Mesodermal cell (in vitro differentiated cells): ENCODE measurements around the gene PHOX2B.

Source experiments
- H3K27ac ChIP-seq: 2 replicates; pipeline ENCODE4 v1.7.0; 2013; ENCODE audit warnings: mild to moderate bottlenecking, low read depth, low read length, moderate library complexity; ENCODE audit not compliant: severe bottlenecking
- H3K36me3 ChIP-seq: 2 replicates; pipeline ENCODE4 v1.7.1; 2013; ENCODE audit warnings: mild to moderate bottlenecking, low read length, moderate library complexity; ENCODE audit not compliant: control insufficient read depth, insufficient read depth
- H3K4me1 ChIP-seq: one replicate; pipeline ENCODE4 v1.7.1; 2013; ENCODE audit warnings: mild to moderate bottlenecking, low read length; ENCODE audit not compliant: insufficient read depth, control insufficient read depth, poor library complexity, severe bottlenecking
- H3K4me3 ChIP-seq: 2 replicates; pipeline ENCODE4 v1.7.0; 2013; ENCODE audit warnings: low read length, control low read depth, mild to moderate bottlenecking; ENCODE audit not compliant: insufficient read depth, poor library complexity, severe bottlenecking; ENCODE audit errors: extremely low read depth
- H3K9me3 ChIP-seq: 2 replicates; pipeline ENCODE4 v1.7.1; 2013; ENCODE audit warnings: mild to moderate bottlenecking, low read length, moderate library complexity; ENCODE audit not compliant: control insufficient read depth
- WGBS, 2 experiments: methylation state at CpG; one replicate each; pipeline ENCODE4 v1.1.5; 2013; ENCODE audit warnings: missing lambda C conversion rate in 2 of 2; ENCODE audit not compliant: insufficient coverage in 2 of 2; 5-methylcytosine and 5-hydroxymethylcytosine counted together

PHOX2B gene

GRCh38 chr4:41709844-41710481 is 38.6 kb downstream of the PHOX2B start:
- 84 to 100% methylated on average over 2 to 5 of the region's 5 CpGs for WGBS, 2 experiments
- H3K27ac ChIP-seq: no peak overlapping the region
- H3K36me3 ChIP-seq: no peaks in the 10 kb centered on the region
- H3K4me3 ChIP-seq: no peak overlapping the region
- no peaks in the 10 kb centered on the region for H3K4me1 ChIP-seq
- H3K9me3 ChIP-seq: no peaks in the 10 kb centered on the region

DNA sequence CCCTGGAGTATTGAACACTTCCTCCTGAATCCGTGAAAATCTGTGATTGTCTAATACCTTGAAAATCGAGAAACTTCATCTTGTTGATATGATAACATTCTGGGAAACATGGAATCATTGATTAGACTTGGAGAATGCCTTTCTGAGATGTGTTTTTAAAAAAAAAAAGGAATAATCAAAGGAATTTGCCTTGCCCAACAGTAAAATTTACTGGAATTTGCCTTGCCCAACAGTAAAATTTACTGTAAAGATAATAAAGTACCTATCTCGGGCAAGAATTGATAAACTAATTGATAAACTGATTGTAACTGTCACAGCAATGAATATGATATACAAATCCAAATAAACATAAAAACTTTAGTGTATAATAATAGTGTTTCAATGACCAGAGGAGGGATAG is 44.7 kb downstream of the PHOX2B start:
- Histone ChIP-seq H3K36me3 (no peaks in the 10 kb centered on the region), H3K4me3 (no peak overlapping the region), H3K27ac (no peak overlapping the region), H3K9me3 (no peaks in the 10 kb centered on the region), H3K4me1 (no peaks in the 10 kb centered on the region)
- WGBS, 2 experiments: 80 to 89% methylated on average over 1 to 2 of the region's 3 CpGs

DNA sequence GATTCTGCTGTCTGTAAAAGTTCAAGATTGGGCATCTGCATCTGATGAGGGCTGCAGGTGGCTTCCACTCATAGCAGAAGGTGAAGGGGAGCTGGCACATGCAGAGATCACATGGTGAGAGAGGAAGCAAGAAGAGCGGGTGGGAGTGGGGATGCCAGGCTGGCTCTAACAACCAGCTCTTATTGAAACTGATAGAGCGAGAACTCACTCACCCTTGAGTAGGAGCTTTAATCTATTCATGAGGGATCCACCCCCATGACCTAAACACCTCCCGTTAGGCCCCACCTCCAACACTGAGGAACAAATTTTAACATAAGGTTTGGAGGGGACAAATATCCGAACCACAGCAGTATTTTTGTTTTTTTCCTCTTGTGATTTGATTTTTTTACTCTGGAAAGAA is 45.8 kb downstream of the PHOX2B start:
- Histone ChIP-seq H3K4me1 (no peaks in the 10 kb centered on the region), H3K4me3 (no peak overlapping the region), H3K36me3 (no peaks in the 10 kb centered on the region), H3K9me3 (no peaks in the 10 kb centered on the region), H3K27ac (no peak overlapping the region)
- WGBS, 2 experiments: 72% methylated on average over 2 of the region's 4 CpGs; no CpG with 5 or more reads in 1 of the 2 experiments

- no peaks in the 10 kb centered on the region for H3K9me3 ChIP-seq
- no peak overlapping the region for H3K4me3 ChIP-seq
- H3K4me1 ChIP-seq: no peaks in the 10 kb centered on the region
- H3K36me3 ChIP-seq: no peaks in the 10 kb centered on the region
- H3K27ac ChIP-seq: no peak overlapping the region
- WGBS, 2 experiments: 73 to 100% methylated on average over 1 to 3 of the region's 3 CpGs
Measured at GRCh38 chr4:41701983-41702382, 46.5 kb downstream of the PHOX2B start.

DNA sequence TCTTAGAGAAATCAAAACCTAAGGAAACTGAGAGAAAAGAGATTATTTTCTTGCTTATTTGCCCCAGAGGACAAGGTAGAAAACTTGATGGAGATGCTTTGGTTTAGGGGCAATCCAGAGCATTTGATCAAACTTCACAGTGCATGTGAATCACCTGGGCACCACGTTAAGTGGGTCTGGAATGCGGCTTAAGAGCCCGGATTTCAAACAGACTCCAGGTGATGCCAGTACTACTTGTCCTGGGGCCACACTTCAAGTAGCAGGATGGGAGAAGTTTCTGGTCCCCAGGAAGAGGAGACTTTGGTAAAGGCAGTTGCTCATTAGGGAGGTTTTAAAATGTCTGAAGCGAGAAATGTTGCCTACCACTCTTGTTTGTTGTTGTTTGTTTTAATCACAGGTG is 51.8 kb downstream of the PHOX2B start:
- 80 to 90% methylated on average over 3 to 4 of the region's 4 CpGs for WGBS, 2 experiments
- H3K27ac ChIP-seq: no peak overlapping the region
- H3K9me3 ChIP-seq: no peaks in the 10 kb centered on the region
- H3K4me3 ChIP-seq: no peak overlapping the region
- H3K4me1 ChIP-seq: no peaks in the 10 kb centered on the region
- H3K36me3 ChIP-seq: no peaks in the 10 kb centered on the region

GRCh38 chr4:41696131-41696530 is 52.4 kb downstream of the PHOX2B start:
- Histone ChIP-seq H3K4me1 (no peaks in the 10 kb centered on the region), H3K36me3 (no peaks in the 10 kb centered on the region), H3K4me3 (no peak overlapping the region), H3K27ac (no peak overlapping the region), H3K9me3 (no peaks in the 10 kb centered on the region)
- 92 to 100% methylated on average over 1 to 2 of the region's 3 CpGs for WGBS, 2 experiments
